ENCODE measurements around the gene AMBRA1.

The AMBRA1 gene

GRCh38 chr11:46514370-46514769 lies 79.5 kb downstream of the AMBRA1 start:
- no peaks in the 10 kb centered on the region for H3K27me3 ChIP-seq (ENCODE audit: insufficient read depth, poor library complexity, severe bottlenecking)
- no peak for DNase-seq (ENCODE audit: low read depth in 1 of 2, low spot score in 1 of 2)
- H3K4me3 ChIP-seq (replicated peaks; ENCODE audit: insufficient read depth, low read length), result no peak overlapping the region
- H3K27ac ChIP-seq (replicated peaks), result no peak overlapping the region
- TF ChIP-seq POLR2AphosphoS5 (IDR thresholded peaks at IDR 0.05; ENCODE audit: low read depth), result no peak
- TF ChIP-seq GABPA (IDR thresholded peaks at IDR 0.05; ENCODE audit: low read depth), result no peak
- TF ChIP-seq CTCF (IDR thresholded peaks at IDR 0.05; ENCODE audit: insufficient read depth, low read length), result no peak
- no peak for TF ChIP-seq REST (IDR thresholded peaks at IDR 0.05; ENCODE audit: insufficient replicate concordance, low read depth)
- TF ChIP-seq SPI1 (IDR thresholded peaks at IDR 0.05; ENCODE audit: borderline replicate concordance, low read depth), result no peak

GRCh38 chr11:46513934-46514342 lies 79.9 kb downstream of the AMBRA1 start:
- DNase-seq (ENCODE audit: low read depth in 1 of 2, low spot score in 1 of 2), result no peak

More at GRCh38 chr11:46513934-46514342, 79.9 kb downstream of the AMBRA1 start:
- Histone ChIP-seq H3K4me3 (replicated peaks; ENCODE audit: insufficient read depth, low read length) (no peak overlapping the region), H3K27me3 (ENCODE audit: insufficient read depth, poor library complexity, severe bottlenecking) (no peaks in the 10 kb centered on the region), H3K27ac (replicated peaks) (no peak overlapping the region)
- TF ChIP-seq POLR2AphosphoS5 (IDR thresholded peaks at IDR 0.05; ENCODE audit: low read depth) (no peak), SPI1 (IDR thresholded peaks at IDR 0.05; ENCODE audit: borderline replicate concordance, low read depth) (no peak), GABPA (IDR thresholded peaks at IDR 0.05; ENCODE audit: low read depth) (no peak), CTCF (IDR thresholded peaks at IDR 0.05; ENCODE audit: insufficient read depth, low read length) (no peak), REST (IDR thresholded peaks at IDR 0.05; ENCODE audit: insufficient replicate concordance, low read depth) (no peak)
